Measurements from ENCODE around the gene IFNA13. TPM values are rescaled to one million over a fixed set of nuclear protein-coding genes. Genes with fewer than 3 reads are reported as not detected.

Gene IFNA13
- total RNA-seq, 1 donor from 2014 or later = not detected

Other genes starting within 250 kb of the IFNA13 start
- gene IFNW1, start 226.2 kb downstream of the IFNA13 start, total RNA-seq = not detected in 2 replicates
- not detected in 2 replicates for gene IFNA21, start 201.4 kb downstream of the IFNA13 start, total RNA-seq
- not detected in 2 replicates for gene IFNA4, start 180.5 kb downstream of the IFNA13 start, total RNA-seq
- gene IFNA7, start 165.9 kb downstream of the IFNA13 start, total RNA-seq = not detected in 2 replicates
- gene IFNA10, start 160.9 kb downstream of the IFNA13 start, total RNA-seq = not detected in 2 replicates
- gene IFNA16, start 150.7 kb downstream of the IFNA13 start, total RNA-seq = not detected in 2 replicates
- not detected in 2 replicates for gene IFNA17, start 139.8 kb downstream of the IFNA13 start, total RNA-seq
- not detected in 2 replicates for gene IFNA14, start 128.1 kb downstream of the IFNA13 start, total RNA-seq
- not detected in 2 replicates for gene IFNA5, start 62.7 kb downstream of the IFNA13 start, total RNA-seq
- gene KLHL9, start 32.7 kb downstream of the IFNA13 start, total RNA-seq = 15.4 and 16.6 TPM in 2 replicates
- not detected in 2 replicates for gene IFNA6, start 17.2 kb downstream of the IFNA13 start, total RNA-seq
- not detected in 2 replicates for gene IFNA2, start 17.3 kb upstream of the IFNA13 start, total RNA-seq
- not detected in 2 replicates for gene IFNA8, start 41.1 kb upstream of the IFNA13 start, total RNA-seq
- gene IFNA1, start 72.4 kb upstream of the IFNA13 start, total RNA-seq = not detected in 2 replicates
- 0.32 TPM in 1 of 2 replicates, not detected in the other for gene IFNE, start 114.3 kb upstream of the IFNA13 start, total RNA-seq